Lung (tissue), 12 donors: ENCODE measurements around the gene KCNH5. TPM values are rescaled to one million over a fixed set of nuclear protein-coding genes. Genes with fewer than 3 reads are reported as not detected.
A peak's percentile ranks its signal among the peaks of the same experiment; 100 is the strongest.

Experiments used
- ATAC-seq: fragments of 200-7000 bp; cut with Tn5 transposase; one replicate; pipeline ENCODE4 v1.9.1; 2020; ENCODE audit warnings: moderate number of reproducible peaks; ENCODE audit not compliant: insufficient read depth, low FRiP score
- DNase-seq, 3 donors: peaks; one replicate each; pipeline ENCODE4 v3.0.0-alpha.2; 2013 to 2017
- H3K27ac ChIP-seq, 2 donors: one replicate each; pipeline ENCODE4 v1.5.1; 2013; ENCODE audit warnings: mild to moderate bottlenecking in 2 of 2, moderate library complexity in 2 of 2, control low read depth in 1 of 2, inconsistent platforms in 1 of 2, low read depth in 1 of 2, low read length in 1 of 2
- H3K27me3 ChIP-seq, 3 donors: one replicate each; pipeline ENCODE4 v1.5.1; 2013; ENCODE audit warnings: low read length in 2 of 3; ENCODE audit not compliant: control insufficient read depth in 3 of 3, insufficient read depth in 3 of 3
- H3K36me3 ChIP-seq, 4 donors: one replicate each; pipeline ENCODE4 v1.5.1; 2013; ENCODE audit warnings: low read length in 4 of 4, mild to moderate bottlenecking in 1 of 4, moderate library complexity in 1 of 4; ENCODE audit not compliant: control insufficient read depth in 4 of 4, insufficient read depth in 4 of 4
- H3K4me1 ChIP-seq, 5 donors: one replicate each; pipeline ENCODE4 v1.5.1; 2013; ENCODE audit warnings: low read length in 5 of 5, mild to moderate bottlenecking in 2 of 5, moderate library complexity in 1 of 5; ENCODE audit not compliant: control insufficient read depth in 5 of 5, insufficient read depth in 5 of 5
- H3K4me3 ChIP-seq: one replicate; pipeline ENCODE4 v1.5.1; 2013; ENCODE audit warnings: mild to moderate bottlenecking, control low read depth, moderate library complexity
- H3K9ac ChIP-seq, 2 donors: one replicate each; pipeline ENCODE4 v1.5.1; 2013; ENCODE audit warnings: low read length in 2 of 2, control low read depth in 1 of 2; ENCODE audit not compliant: insufficient read depth in 1 of 2
- H3K9me3 ChIP-seq, 4 donors: one replicate each; pipeline ENCODE4 v1.5.1; 2013; ENCODE audit warnings: low read length in 3 of 4, mild to moderate bottlenecking in 1 of 4, moderate library complexity in 1 of 4; ENCODE audit not compliant: control insufficient read depth in 4 of 4, insufficient read depth in 3 of 4
- CTCF ChIP-seq: IDR thresholded peaks from 2 replicates; pipeline ENCODE4 v1.5.1; 2012; ENCODE audit warnings: mild to moderate bottlenecking; ENCODE audit errors: control extremely low read depth, extremely low read depth
- WGBS, 2 donors: extraction: QIAGEN DNeasy Blood & Tissue Kit; methylation state at CpG; one replicate each; pipeline ENCODE4 v1.1.7; 2013; 5-methylcytosine and 5-hydroxymethylcytosine counted together
- polyA plus RNA-seq, 2 donors: library from polyadenylated mRNA; stranded (reverse); fragments of 200-250 nt; gene quantifications; one replicate each; pipeline ENCODE4 v1.2.1, GENCODE V29; 2013
- total RNA-seq, 2 donors: library from RNA; depleted of rRNA in 1 of 2; stranded (reverse); fragments of >200 nt in 1 of 2; gene quantifications; one replicate each; pipeline ENCODE4 v1.2.1, GENCODE V29; 2014 to 2021
- donor health status: control.
- donor health status: control.
- donor health status: Bipolar disorder and iron deficiency.
- donor health status: healthy.
- donor health status: DM: yes; HTN: yes; CAD: no.

The KCNH5 gene
- total and polyA plus RNA-seq, 4 donors, result 0.03 to 0.40 (median 0.08) TPM; not detected in 1

GRCh38 chr14:62946221-62946620 lies 99.0 kb downstream of the KCNH5 start:
- TF ChIP-seq CTCF, result no peak
- H3K9me3 ChIP-seq, result peaks cover 0 to 3% (median 0%) of the 10 kb centered on the region in 4 donors
- H3K9ac ChIP-seq, result no peak overlapping the region
- DNase-seq (peak in 1 of 3 donors; percentile 17), ATAC-seq (no peak)
- H3K4me1 ChIP-seq, result no peaks in the 10 kb centered on the region
- no peak overlapping the region for H3K4me3 ChIP-seq
- no peaks in the 10 kb centered on the region for H3K36me3 ChIP-seq
- H3K27ac ChIP-seq, result no peak overlapping the region
- WGBS, 2 donors, result 89 to 91% methylated on average over 1 of the region's 1 CpG
- H3K27me3 ChIP-seq, result no peaks in the 10 kb centered on the region

GRCh38 chr14:62943202-62943601 lies 102.1 kb downstream of the KCNH5 start:
- DNase-seq (no peak), ATAC-seq (no peak)
- no peaks in the 10 kb centered on the region for H3K4me1 ChIP-seq
- WGBS, 2 donors, result 66 to 77% methylated on average over 2 of the region's 2 CpGs
- H3K36me3 ChIP-seq, result no peaks in the 10 kb centered on the region
- H3K27ac ChIP-seq, result no peak overlapping the region
- H3K9me3 ChIP-seq, result no peaks in the 10 kb centered on the region
- no peak for TF ChIP-seq CTCF
- no peak overlapping the region for H3K4me3 ChIP-seq
- no peak overlapping the region for H3K9ac ChIP-seq
- no peaks in the 10 kb centered on the region for H3K27me3 ChIP-seq

- 33 to 55% methylated on average over 2 of the region's 2 CpGs for WGBS, 2 donors
- Histone ChIP-seq H3K9me3 (no peaks in the 10 kb centered on the region), H3K27ac (no peak overlapping the region), H3K9ac (no peak overlapping the region), H3K4me3 (no peak overlapping the region), H3K36me3 (no peaks in the 10 kb centered on the region), H3K27me3 (no peaks in the 10 kb centered on the region), H3K4me1 (no peaks in the 10 kb centered on the region)
- DNase-seq (no peak), ATAC-seq (no peak)
- TF ChIP-seq CTCF, result no peak
These were observed 105.3 kb downstream of the KCNH5 start for GRCh38 chr14:62939970-62940369.

- Histone ChIP-seq H3K36me3 (no peaks in the 10 kb centered on the region), H3K27me3 (no peaks in the 10 kb centered on the region), H3K9ac (no peak overlapping the region), H3K4me3 (no peak overlapping the region), H3K9me3 (no peaks in the 10 kb centered on the region), H3K27ac (no peak overlapping the region), H3K4me1 (no peaks in the 10 kb centered on the region)
- ATAC-seq, result no peak
- WGBS, 2 donors, result 74 to 85% methylated on average over 4 of the region's 4 CpGs
- no peak for DNase-seq
- no peak for TF ChIP-seq CTCF
These were observed 106.5 kb downstream of the KCNH5 start for GRCh38 chr14:62938778-62939177.
